Erythroblast (primary cell): Measurements from ENCODE around the gene ZNF563.

Experiments used
- GATA1 ChIP-seq: IDR thresholded peaks from 2 replicates; pipeline ENCODE4 v1.6.1; 2011; ENCODE audit warnings: low read depth, mild to moderate bottlenecking, control low read depth, low read length, moderate library complexity
- POLR2A ChIP-seq: IDR thresholded peaks from 2 replicates; pipeline ENCODE4 v1.6.1; 2011; ENCODE audit warnings: mild to moderate bottlenecking, low read length

DNA sequence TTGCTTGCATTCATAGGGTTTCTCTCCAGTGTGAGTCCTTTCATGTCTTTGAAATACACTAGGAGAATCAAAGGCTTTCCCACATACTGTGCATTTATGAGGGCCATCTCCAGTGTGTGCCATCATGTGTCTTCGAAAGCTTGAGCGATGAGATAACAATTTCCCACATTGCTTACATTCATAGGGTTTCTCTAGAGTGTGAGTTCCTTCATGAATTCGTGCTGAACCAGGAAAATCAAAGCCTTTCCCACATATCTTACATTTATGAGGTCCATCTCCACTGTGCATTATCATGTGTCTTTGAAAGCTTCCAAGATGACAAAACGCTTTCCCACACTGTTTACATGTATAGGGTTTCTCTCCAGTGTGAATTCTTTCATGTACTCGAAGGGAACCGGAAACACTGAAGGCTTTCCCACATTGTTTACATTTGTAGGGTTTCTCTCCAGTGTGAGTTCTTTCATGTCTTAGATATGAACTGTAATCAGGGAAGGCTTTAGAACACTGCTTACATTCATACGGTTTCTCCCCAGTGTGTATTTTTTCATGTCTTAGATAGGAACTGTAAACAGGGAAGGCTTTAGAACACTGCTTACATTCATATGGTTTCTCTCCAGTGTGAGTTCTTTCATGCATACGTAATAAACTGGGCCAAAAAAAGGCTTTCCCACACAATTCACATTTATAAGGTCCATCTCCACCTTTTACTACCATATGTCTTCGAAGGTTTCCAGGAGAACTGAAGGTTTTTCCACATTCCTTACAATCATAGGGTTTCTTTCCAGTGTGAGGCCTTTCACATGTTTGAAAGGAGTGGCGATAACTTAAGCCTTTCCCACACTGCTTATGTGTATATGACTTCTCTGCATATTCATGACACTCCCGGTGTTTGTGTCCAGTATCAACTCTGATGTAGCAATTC is 60.2 kb downstream of the ZNF563 start:
- no peak for TF ChIP-seq POLR2A
- TF ChIP-seq GATA1 = no peak
